ENCODE measurements around the gene COX7A1. TPM values are rescaled to one million over a fixed set of nuclear protein-coding genes. Genes with fewer than 3 reads are reported as not detected.
A peak's percentile ranks its signal among the peaks of the same experiment; 100 is the strongest.
"Not testable (repeated sequence)": the region's sequence is repeated elsewhere in the genome, so short reads cannot be mapped to it uniquely, and the experiment has no call there.

The COX7A1 gene
- total RNA-seq, 1 experiment from 2014 or later, result not detected

GRCh38 chr19:36173846-36174245 lies 21.6 kb upstream of the COX7A1 start:
- BruUV-seq (replicated peaks); H3K79me2 ChIP-seq (ENCODE audit: low read depth); CTCF ChIA-PET; H3K27ac ChIP-seq; H3K4me3 ChIP-seq; H3K36me3 ChIP-seq (ENCODE audit: low read depth); H3K9me3 ChIP-seq (ENCODE audit: insufficient read depth, low read depth); H4K20me1 ChIP-seq (ENCODE audit: insufficient read depth); intact Hi-C loops (cut with micrococcal nuclease; ENCODE audit: unreplicated experiment); POLR2A ChIA-PET (ENCODE audit: unreplicated experiment); H3K27me3 ChIP-seq (ENCODE audit: insufficient read depth, low read depth); H3K4me2 ChIP-seq; H2AFZ ChIP-seq; H3K4me1 ChIP-seq (replicated peaks; ENCODE audit: insufficient read depth); H3K9me2 ChIP-seq (ENCODE audit: insufficient read depth); DNase-seq: not testable (repeated sequence)
- H3F3A ChIP-seq (ENCODE audit: insufficient read depth, low read depth), result peaks cover 11% of the 10 kb centered on the region; the same call in 1 of the 2 replicates

- no peak for DNase-seq
- no peak overlapping the region for H3K27ac ChIP-seq
- no peaks in the 10 kb centered on the region for H3K9me2 ChIP-seq (ENCODE audit: insufficient read depth)
- no peak overlapping the region for H3K4me3 ChIP-seq
- POLR2A ChIA-PET (ENCODE audit: unreplicated experiment), result no interaction called here
- H3K9me3 ChIP-seq (ENCODE audit: insufficient read depth, low read depth), result no peaks in the 10 kb centered on the region; the same call in 1 of the 2 replicates
- no peaks in the 10 kb centered on the region for H3K27me3 ChIP-seq (ENCODE audit: insufficient read depth, low read depth)
- no peak for TF ChIP-seq EZH2 (IDR thresholded peaks at IDR 0.05; ENCODE audit: low read depth)
- no peak for TF ChIP-seq CTCF (conservative IDR thresholded peaks at IDR 0.05)
- H3K4me2 ChIP-seq, result no peak overlapping the region
- H3K4me1 ChIP-seq (replicated peaks; ENCODE audit: insufficient read depth), result no peaks in the 10 kb centered on the region
- peaks cover 14% of the 10 kb centered on the region; the same call in 1 of the 2 replicates for H3F3A ChIP-seq (ENCODE audit: insufficient read depth, low read depth)
- H4K20me1 ChIP-seq (ENCODE audit: insufficient read depth), result no peaks in the 10 kb centered on the region
- intact Hi-C loops (cut with micrococcal nuclease; ENCODE audit: unreplicated experiment), result no loop called here
- H3K79me2 ChIP-seq (ENCODE audit: low read depth), result no peaks in the 10 kb centered on the region
- no peak overlapping the region for H2AFZ ChIP-seq
- BruUV-seq (replicated peaks), result no TSS peak
- H3K36me3 ChIP-seq (ENCODE audit: low read depth), result no peaks in the 10 kb centered on the region
- CTCF ChIA-PET, result interaction anchor here (0.7 kb wide), 1 partner anchor 45 kb away, joined by 15 read pairs; no protein-coding TSS in a partner anchor
Measured at GRCh38 chr19:36172852-36173251, 20.6 kb upstream of the COX7A1 start.

DNA sequence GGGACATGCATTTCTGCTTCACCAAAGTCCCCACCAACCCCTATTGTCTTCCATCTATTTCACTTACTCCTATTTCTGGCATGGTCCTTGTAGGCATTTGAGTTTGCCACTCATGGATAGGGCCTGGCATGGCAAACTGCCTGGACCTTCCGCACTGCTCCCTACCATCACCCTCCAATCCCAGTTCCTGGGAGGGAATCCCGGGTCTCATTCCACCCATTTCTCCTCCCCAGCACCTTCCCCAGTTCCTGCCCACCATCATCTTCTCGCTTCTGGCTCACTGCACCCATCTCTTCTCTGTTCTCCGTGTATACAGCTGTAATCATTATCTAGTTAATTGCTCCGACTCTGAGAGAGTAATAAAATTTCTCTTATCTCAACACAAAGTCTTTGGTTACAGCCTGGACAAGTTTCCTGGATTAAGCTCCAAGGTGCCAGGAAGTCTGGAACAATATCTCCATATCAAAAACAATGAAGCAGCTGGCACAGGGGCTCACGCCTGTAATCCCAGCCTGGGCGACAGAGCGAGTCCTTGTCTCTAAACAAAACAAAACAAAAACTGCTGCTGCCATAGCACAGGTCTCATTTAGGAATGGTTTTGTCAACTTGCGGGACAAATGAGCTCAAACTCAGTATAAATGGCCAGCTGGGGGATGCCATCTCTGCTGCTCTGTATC lies 17.0 kb upstream of the COX7A1 start:
- TF ChIP-seq EZH2 (IDR thresholded peaks at IDR 0.05; ENCODE audit: low read depth), result no peak
- TF ChIP-seq CTCF (conservative IDR thresholded peaks at IDR 0.05), result no peak
- Histone ChIP-seq H3K36me3 (ENCODE audit: low read depth) (0 out of 2 replicates have a peak, but pooled peaks cover 5% of the 10 kb centered on the region), H3K9me3 (ENCODE audit: insufficient read depth, low read depth) (no peaks in the 10 kb centered on the region), H3K4me1 (replicated peaks; ENCODE audit: insufficient read depth) (no peaks in the 10 kb centered on the region), H3K27ac (no peak overlapping the region), H3K79me2 (ENCODE audit: low read depth) (no peaks in the 10 kb centered on the region), H4K20me1 (ENCODE audit: insufficient read depth) (no peaks in the 10 kb centered on the region), H3K4me2 (no peak overlapping the region), H3K4me3 (no peak overlapping the region), H3K27me3 (ENCODE audit: insufficient read depth, low read depth) (no peaks in the 10 kb centered on the region), H3K9me2 (ENCODE audit: insufficient read depth) (no peaks in the 10 kb centered on the region), H2AFZ (no peak overlapping the region), H3F3A (ENCODE audit: insufficient read depth, low read depth) (peaks cover 15% of the 10 kb centered on the region; the same call in 1 of the 2 replicates)
- no peak for DNase-seq
- POLR2A ChIA-PET (ENCODE audit: unreplicated experiment), result interaction anchor here (0.6 kb wide), 2 partner anchors 41 to 155 kb away, joined by 8 to 9 read pairs; partner anchors contain the start of gene ALKBH6
- CTCF ChIA-PET, result interaction anchor here (0.7 to 1.3 kb wide), 2 partner anchors 41 to 98 kb away, joined by 6 to 35 read pairs; no protein-coding TSS in a partner anchor
- intact Hi-C loops (cut with micrococcal nuclease; ENCODE audit: unreplicated experiment), result no loop called here
- BruUV-seq (replicated peaks), result TSS peak; percentile 11

Measured in PC-9 (cell line).